Kidney tubule cell (primary cell): ENCODE measurements around the gene FNDC3B.

Experiments used
- DNase-seq: peaks from one replicate; pipeline ENCODE4 v3.0.0-alpha.2; 2018; ENCODE audit warnings: low spot score

The FNDC3B gene

DNA sequence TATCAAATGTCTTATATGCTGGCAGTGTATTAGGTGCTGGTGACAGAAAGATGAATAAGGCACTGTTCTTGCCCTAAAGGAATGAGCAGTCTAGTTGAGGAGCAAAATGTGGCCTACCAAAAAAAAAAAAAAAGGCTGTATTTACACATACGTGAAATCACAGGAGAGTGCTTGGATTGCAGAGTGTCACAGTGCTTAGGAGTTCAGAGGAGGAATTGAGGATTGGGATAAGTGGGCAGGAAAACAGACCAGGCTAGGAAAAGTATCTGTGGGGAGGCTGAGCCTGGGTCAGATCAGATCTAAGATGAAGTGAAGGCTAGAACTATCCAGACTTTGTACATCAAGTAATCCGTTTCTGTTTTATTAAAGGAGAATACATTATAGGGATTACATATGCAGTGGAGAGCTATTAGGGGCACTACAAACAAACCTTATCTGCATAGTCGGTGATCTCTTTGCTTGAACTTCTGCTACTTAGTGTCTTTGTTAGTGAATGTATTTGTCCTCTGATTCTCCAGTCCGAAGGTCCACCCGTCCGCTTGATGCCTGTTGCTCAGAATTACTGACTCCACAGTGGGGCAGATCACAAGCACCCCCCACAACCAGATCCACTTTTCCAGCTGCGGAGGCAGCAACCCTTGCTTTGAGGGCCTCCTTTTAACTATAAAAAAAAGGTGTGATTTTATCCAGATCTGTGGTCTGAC, 80.0 kb downstream of the FNDC3B start:
- no peak for DNase-seq

GRCh38 chr3:172120912-172121311, 81.5 kb downstream of the FNDC3B start:
- no peak for DNase-seq

DNA sequence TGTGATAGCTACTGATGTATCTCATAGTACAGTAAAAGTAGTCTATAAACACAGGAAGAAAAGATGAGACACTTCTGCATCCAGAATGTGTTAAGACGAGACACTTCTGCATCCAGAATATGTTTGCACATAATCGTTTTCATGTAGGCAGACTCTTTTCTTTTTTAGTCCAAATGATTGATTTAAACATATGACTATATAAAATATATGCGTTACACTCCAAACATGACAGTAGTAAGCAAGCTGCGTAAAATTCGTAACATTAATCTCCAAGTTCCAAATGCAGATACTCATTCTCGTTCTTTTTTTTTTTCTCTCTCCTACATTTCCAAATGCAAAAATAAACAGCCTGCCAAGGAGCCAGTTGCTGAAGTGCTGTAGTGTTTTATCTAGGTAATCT, 82.6 kb downstream of the FNDC3B start:
- no peak for DNase-seq

GRCh38 chr3:172124271-172124670, 84.9 kb downstream of the FNDC3B start:
- DNase-seq: no peak

DNA sequence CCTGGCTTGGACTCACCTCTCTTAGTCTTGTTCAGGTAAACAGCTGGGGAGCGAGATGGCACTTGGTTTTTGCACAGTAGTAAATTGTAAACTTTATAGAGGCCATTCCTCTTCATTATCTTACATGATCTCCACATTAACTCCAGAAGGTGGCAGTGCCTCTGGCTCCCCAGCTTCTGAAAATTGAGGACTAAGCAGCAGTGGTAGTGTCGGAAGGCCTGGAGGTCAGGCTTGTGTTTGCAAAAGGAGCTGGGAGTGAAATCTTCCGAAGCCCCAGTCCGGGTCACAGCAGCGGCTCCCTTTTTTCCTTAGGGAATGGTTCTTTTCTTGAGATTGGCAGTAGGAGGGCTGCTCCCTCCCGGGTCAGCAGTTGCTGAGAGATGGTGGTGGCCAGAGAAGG, 85.7 kb downstream of the FNDC3B start:
- no peak for DNase-seq

GRCh38 chr3:172125963-172126457, 86.6 kb downstream of the FNDC3B start:
- DNase-seq: peak; percentile 34

DNA sequence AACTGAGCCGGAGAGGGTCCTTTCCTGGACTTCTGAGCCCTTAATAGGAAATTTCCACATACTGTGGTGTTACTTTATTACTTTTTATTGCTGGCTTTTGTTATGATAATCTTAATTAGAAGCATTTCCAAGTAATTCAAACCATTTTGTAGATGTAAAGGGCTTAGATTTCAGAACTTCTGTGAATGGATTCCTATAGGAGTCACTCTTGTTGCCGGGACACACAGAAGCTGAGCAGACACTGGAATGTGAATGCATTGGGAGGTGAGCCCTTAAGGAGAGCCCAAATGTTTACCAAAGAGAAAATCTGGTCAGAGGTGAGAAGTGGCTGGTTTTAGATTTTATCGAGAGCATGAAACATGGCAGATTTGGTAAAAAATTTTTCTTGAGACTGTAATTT, 87.4 kb downstream of the FNDC3B start:
- DNase-seq: no peak

DNA sequence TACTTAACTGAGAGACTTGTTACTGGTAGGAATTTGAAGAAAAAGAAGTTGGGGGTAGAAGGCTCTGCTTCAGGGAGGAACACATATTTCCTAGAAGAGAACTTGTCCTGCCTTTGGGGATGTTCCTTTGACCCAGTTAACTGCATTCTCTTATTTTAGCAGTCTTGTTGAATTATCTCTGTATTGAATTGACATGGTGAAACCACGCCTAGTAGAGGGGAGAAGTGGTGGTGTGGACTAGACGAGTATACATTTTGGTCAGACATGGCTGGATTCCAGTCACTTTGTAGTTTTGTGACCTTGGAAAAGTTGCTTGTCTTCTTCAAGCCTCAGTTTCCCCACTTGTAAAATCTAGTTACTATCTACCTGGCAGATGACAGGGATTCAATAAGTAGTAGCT, 87.8 kb downstream of the FNDC3B start:
- no peak for DNase-seq

DNA sequence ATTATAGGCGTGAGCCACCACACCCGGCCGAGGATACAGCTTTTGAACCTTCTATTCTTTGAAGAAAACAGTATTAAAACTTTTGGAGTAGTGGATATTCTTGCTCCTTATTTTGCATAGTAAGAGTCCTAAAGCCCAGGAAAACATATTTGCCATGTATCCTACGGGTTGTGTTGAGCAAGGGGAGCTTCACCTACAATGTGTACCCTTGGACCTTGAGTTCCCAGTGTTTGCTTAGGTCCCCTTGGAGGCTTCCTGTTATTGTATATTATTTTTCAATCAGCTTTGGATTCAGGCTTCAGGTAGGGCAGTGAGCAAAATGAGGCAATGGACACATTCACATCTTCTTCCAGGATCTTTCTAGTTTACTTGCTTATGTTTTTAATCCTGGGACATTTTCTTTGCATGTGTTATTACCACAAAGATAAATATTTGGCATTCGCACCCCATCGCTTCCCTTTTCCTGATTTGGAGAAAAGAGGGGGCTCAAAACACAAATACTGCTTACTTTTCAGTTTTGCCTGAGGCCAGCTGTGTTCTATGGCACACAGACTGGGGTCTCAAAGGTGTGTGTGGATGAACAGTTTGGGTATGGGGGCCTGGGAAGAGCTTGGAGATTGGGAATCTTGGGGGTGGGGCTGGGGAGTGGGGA, 88.7 kb downstream of the FNDC3B start:
- no peak for DNase-seq

DNA sequence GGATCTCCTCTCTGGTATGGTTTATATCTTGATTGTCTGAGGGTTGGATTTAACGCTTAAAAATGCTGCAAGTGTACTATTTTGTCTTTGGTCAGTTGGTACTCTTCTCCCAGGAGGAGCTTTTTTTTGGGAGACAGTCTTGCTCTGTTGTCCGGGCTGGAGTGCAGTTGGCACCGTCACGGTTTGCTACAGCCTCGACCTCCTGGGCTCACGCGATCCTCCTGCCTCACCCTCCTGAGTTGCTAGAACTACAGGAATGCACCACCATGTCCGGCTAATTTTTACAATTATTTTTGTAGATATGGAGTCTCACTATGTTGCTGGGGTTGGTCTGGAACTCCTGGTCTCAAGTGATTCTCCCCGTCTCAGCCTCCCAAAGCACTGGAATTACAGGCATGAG, 89.5 kb downstream of the FNDC3B start:
- no peak for DNase-seq

DNA sequence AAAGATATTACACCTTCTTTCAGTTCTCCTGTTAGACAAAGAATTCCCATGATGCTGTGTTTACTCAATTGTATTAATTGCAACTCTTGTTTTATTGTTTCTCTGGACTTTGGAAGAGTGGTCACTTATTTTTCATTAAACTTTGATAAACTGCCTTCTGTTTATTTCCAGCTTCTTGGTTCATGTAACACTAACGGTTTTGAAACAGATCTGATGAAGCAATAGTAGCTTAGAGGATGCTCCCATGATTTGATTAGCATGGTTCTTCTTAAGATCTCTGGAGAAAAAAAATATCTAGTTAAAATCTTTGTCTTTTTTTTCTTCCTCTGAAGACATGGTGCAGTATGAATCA, 90.1 kb downstream of the FNDC3B start:
- DNase-seq: no peak

DNA sequence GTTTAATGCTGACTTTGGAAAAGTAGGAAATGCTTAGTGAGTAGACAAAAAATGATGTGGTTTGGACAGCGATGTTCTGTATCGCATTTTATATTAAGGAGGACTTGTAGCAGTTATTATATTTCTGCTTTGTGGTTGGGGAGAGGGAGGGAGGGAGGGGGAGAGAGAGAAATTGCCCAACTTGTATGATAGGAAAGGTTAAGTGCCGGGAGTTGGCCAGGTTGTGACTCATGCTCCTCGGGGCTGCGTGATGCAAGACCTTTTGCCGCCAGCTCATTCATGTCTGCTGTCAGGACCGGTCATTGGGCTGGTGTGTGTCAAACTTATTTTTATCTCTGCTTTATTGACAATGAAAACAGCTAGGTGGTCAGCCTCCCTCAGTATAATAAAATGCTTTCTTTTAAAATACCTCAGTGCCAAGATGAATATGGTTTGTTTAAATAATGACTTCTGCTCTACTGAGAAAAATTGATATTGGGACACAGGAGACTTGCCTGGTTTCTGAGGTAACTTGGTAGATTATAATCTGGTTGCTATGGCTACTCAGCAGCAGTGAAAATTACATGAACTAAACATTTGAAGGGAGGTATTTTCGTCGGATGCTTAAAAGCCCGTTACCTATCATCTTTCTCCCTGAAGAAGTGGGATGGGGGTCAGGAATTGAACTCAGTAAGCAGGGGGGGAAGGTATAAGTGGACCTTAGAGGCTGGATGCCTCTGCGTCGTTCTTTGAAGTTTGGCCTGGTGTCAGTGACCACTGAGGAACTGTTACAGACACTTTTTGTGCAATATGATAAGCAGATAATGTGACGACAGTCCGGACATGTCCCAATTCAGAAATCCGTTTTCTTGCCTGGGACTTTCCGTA, 90.7 kb downstream of the FNDC3B start:
- peak; percentile 96 for DNase-seq

GRCh38 chr3:172130717-172131050, 91.3 kb downstream of the FNDC3B start:
- no peak for DNase-seq

GRCh38 chr3:172131746-172132145, 92.4 kb downstream of the FNDC3B start:
- DNase-seq: no peak

DNA sequence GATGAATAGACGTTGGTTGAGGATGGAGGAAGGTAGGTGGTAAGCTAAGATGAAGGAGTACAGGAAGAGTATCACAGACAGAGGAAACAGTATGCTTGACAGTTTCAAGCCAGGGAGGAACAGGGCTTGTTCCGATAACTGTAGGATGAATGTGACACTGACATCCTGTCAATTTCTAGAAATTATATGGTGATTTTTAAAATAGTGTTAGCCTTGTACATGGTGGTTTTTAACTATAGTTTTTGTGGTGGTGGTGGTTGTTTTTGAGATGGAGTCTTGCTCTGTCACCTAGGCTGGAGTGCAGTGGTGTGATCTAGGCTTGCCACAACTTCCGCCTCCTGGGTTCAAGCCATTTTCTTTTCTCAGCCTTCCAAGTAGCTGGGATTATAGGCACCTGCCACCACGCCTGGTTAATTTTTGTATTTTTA, 92.8 kb downstream of the FNDC3B start:
- no peak for DNase-seq

DNA sequence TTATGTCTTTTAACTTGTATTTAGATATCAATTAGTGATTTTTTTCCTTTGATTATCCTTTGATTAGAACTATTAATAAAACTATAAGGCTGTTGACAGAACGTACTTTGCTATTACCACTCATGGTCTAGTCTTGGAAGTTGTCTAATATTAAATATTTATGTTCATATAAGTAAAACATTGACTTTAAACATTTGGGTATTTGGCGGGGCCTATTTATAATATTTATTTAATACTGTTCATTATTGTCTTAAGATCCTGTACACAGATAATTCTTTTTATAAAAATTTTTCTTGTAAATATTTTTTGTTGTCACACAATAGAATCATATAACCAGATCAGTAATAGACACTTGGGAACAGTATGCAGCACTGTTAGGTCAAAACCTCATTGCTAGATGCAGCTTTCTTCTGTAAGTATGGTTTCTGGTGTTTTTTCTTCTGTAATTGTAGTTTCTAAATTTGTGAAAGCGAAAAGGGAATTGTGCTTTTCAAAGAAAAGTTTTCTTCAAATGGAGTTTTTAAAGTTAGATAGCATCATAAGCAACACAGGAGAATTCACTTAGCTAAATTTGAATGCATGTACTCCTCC, 93.4 kb downstream of the FNDC3B start:
- no peak for DNase-seq

DNA sequence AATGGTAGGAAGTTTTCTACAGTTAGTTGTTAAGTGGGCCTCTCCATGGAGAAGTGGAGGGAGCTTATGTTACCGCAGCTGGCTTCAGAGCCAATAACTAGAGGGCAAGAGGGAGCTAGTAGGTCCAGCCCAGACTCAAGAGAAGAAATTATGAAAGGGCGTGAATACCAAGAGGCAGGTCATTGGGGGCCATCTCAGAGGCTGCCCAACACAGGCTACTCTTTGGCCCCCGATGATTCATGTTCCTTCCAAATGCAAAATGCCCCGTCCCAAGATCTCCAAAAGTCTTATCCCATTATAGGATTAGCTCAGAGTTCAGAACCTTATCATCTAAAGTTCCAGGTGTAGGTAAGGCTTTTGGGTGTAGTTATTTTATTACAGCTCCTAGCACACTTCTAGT, 94.5 kb downstream of the FNDC3B start:
- no peak for DNase-seq

GRCh38 chr3:172134352-172134751, 95.0 kb downstream of the FNDC3B start:
- no peak for DNase-seq

DNA sequence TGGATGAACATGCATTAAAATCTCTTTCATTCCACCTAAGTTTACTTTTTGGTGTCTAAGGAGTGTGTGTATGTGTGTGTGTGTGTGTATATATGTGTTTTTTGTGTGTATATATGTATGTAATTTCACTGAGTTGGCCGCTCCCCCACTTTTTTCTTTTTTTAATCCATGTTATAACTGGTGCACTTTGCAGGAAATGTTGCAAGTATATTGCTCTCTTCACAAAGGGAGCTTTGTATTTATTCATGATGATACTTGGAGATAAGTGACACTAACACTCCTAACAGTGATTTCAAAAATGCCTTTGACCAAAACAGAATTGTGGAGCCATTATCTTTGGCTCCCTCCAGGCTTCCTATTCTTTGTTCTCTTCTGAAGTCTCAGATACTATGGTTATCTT, 95.8 kb downstream of the FNDC3B start:
- no peak for DNase-seq

DNA sequence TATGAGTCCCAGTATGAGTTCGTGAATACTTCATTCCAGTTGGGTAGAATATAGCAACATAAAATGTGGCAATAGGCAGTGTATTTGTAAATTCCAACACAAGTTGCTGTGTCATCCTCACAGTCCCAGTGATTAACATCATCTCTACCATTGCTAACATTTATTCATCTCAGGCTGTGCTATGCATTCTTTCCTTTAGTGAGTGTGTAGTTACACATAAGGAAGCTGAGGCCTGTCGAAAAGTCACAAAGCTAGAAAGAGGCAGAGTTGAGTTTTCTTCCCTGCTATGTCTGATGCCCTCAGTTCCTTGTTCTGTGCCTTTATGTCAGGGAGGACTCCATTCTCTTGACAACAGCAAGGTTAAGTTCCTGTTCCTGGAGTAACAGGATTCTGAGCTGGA, 96.4 kb downstream of the FNDC3B start:
- DNase-seq: peak; percentile 59

DNA sequence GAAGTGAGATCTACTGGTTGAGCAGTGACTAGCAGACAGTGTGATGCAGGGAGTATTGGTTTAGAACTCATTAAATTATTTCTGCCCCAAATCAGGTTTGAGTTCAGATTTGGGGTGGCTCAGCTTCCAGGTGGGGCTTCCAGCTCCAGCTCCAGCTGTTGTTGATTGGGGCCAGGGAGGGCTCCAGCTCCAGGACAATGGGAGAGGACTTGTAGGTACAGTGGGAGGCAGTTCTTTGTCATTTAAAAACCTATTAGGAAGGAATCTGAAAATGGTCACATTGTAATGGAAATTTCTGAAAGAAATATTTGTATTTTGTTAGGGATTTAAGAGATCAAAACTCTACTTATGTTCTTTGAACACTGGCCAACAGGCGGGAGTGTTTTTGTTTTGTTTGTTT, 97.0 kb downstream of the FNDC3B start:
- no peak for DNase-seq

DNA sequence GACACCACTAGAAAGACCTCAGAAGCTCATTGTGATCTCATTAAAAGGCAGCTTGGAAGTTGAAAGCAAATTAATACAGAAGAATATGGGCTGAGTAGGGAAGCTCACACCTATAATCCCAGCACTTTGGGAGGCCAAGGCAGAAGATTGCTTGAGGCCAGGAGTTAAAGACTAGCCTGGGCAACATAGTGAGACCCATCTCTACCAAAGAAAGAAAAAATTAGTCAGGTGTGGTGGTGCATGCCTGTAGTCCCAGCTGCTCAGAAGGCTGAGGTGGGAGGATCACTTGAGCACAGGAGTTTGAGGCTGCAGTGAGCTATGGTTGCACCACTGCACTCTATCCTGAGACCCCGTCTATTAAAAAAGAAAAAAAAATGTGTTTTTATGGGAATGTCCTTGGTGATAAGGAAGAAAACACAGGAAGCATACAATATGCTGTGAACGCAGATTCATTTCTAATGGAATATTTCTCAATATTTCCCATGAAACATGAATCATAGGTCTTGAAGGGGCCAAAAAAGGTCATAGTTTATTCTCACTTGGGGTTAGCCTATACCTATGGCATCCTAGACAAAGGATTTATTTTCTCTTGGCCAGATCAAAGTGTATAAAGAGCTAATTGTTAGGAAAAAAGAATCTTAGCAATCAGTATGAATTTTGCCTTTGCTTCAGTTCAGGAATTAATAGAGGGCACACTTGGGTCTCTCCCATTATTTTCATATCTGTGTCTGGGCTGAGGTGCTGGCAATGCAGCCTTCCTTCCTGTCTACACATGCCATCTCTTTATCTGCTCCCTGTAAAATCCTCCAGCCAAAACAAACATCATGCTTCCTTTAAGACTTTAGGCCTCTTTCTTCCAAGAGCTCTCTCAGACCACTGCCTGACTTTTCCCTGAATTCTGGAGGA, 98.2 kb downstream of the FNDC3B start:
- DNase-seq: no peak
